ENCODE results near the gene STK11IP.

Gene STK11IP

GRCh38 chr2:219619235-219619634 lies 21.6 kb downstream of the STK11IP start:
- no peak for DNase-seq (ENCODE audit: low spot score)

GRCh38 chr2:219620546-219620945 lies 22.9 kb downstream of the STK11IP start:
- no peak for DNase-seq (ENCODE audit: low spot score)

GRCh38 chr2:219621935-219622334 lies 24.3 kb downstream of the STK11IP start:
- DNase-seq (ENCODE audit: low spot score): no peak

DNA sequence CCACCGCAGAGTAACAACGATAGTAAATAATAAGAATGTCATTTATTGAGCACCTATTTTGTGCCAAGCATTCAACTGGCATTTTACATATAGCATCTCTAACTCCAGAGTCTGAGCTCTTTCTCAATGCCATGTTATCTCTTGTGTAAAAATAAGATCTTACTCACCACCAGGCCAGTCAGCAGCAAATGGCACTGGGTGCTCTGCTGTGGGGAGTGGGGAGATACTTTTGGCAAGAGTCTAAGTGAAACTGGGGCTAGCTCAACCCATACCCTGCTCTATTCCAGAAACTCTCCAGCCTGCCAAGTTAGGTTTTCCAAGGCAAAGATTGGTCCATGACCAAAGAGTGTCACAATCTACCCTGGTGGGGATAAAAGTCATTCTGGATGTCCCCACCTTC lies 24.8 kb downstream of the STK11IP start:
- DNase-seq (ENCODE audit: low spot score): no peak

DNA sequence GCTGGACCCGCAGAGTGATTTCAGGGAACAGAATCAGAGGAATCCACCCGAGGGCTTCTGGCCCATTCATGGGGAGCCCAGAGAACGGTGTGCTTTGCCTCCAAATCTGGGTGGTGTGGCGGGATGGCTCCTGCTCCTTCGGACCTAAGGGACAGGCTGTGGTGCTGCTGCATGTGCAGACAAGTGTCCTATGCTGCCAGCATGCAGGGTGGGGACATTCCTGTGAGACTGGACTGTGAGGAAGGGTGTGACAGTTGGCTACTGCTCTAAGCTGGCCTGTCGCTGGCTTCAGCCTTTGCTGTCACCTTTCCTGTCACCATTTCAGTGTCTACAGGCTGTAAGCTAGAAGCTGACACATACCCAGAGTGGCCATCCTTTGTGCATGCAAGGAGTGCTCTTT lies 26.9 kb downstream of the STK11IP start:
- no peak for DNase-seq (ENCODE audit: low spot score)

- no peak for DNase-seq (ENCODE audit: low spot score)
Measured at GRCh38 chr2:219625179-219625578, 27.5 kb downstream of the STK11IP start.

DNA sequence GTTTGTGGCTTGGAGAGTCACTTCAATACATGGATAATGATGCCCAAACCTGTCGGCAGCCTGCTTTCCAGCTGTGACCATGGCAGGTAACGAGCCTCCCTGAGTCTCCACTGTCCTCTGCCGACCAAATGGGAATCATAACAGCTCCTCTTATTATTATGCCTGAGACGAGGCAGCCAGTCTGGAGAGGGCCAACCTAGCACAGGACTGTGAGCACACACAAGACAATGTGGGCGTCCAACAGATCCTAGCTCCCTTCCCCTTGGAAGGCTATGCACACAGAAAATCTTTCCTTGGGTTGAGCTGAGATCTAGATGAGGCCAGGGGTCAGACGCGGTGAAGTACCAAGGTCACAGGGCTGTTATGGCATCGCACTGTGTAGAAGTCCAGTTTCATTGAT lies 28.9 kb downstream of the STK11IP start:
- DNase-seq (ENCODE audit: low spot score): no peak

GRCh38 chr2:219627103-219628100 lies 29.7 kb downstream of the STK11IP start, which contains the start of gene SLC4A3:
TSS of gene SLC4A3 (plus strand) at chr2:219627630. CDS start at chr2:219627993, 363 bp downstream.
- DNase-seq (ENCODE audit: low spot score): peak; percentile 77

GRCh38 chr2:219628235-219628985 lies 30.8 kb downstream of the STK11IP start:
- DNase-seq (ENCODE audit: low spot score): no peak

- DNase-seq (ENCODE audit: low spot score): no peak
Measured at GRCh38 chr2:219628986-219629901, 31.6 kb downstream of the STK11IP start.

DNA sequence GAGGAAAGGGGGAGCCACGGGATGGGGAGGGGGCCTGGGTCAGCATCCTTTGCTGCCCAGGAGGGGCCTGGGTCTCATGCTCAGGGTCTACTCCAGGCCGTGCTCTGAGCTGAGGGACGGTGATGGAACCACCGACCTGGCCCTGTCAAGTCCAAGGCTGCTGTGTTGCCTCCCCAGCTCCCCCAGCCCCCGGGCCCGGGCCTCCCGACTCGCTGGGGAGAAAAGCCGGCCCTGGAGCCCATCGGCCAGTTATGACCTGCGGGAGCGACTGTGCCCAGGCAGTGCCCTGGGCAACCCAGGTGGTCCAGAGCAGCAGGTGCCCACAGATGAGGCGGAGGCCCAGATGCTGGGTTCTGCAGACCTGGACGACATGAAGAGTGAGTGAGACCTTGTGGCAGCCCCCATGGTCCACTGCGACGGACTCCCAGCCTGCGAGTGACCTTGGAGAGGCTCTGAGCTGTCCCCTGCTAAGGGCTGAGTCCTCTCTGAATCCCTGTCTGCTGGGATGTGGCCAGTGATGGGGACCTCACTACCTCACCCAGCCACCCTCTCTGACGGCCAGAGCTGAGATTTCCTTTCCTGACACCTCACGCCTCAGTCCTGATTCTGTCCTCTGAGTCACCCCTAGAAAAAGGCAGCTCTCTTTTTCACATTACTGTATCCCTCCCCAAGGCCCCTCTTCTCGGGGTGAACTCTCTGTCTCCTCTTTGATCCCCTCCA lies 32.5 kb downstream of the STK11IP start:
- DNase-seq (ENCODE audit: low spot score): no peak

DNA sequence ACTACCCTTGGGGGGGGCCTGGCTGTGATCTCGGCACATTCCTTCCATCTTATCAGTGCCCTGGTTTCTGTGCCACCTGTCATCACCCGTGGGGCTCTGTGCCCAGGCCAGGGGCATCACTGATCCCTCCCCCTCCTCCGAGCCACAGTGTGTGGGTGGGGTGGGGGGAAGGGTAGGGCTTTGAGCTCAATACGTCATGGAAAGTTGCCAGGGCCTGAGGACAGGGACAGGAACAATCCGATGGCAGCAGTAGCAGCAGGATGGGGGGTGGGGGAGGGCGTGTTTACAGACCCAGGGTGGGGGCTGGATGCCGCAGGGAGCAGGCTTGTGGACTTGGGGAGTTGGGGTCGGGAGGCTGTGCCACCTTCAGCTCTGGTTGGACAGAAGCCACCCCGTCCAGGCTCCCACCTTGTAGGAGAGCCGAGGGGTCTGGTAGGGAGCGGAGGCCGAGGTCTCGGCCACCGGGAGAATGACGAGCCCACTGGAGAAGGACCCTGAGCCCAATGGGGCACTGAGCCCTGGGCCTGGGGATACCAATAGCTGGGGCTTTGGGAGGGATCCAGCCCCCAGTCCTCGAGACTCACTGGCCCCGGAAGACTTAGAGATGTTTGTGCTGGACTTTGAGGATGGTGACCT lies 33.2 kb downstream of the STK11IP start:
- DNase-seq (ENCODE audit: low spot score): no peak

- no peak for DNase-seq (ENCODE audit: low spot score)
Measured at GRCh38 chr2:219631406-219631891, 33.8 kb downstream of the STK11IP start.

- no peak for DNase-seq (ENCODE audit: low spot score)
Measured at GRCh38 chr2:219631904-219632759, 34.5 kb downstream of the STK11IP start.

GRCh38 chr2:219632760-219633105 lies 35.1 kb downstream of the STK11IP start:
- DNase-seq (ENCODE audit: low spot score): no peak

- no peak for DNase-seq (ENCODE audit: low spot score)
Measured at GRCh38 chr2:219633276-219634065, 35.8 kb downstream of the STK11IP start.

DNA sequence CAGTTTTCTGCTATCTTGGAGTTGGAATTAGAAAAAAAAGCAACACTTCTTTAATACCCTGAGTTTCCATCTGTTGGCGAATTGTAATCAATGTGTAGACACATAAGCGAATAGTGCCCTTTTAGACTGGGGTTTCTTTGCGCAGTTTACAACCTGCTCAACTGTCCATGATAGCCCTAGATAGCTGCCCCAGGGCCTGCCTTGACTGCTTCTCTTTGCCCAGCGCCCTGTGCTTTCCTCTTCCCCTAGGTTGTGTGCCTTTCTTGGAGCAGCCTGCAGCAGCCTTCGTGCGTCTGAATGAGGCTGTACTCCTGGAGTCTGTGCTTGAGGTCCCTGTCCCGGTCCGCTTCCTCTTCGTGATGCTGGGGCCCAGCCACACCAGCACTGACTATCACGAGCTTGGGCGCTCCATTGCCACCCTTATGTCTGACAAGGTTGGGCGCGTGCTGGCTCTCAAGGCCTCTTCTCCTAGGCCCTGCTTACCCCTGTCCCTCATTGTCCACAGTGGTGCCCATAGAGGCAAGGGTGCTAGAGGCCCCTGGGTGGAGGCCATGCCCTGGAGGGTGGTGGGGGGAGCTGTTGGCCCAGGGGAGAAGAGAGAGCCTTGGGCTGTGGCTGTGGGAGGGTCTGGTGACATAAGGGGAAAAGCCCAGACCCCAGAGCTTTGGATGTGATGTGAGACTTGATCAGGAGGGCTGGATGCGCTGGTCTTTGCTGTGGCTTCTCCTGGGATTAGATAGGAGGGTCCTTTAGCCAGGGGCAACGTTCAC lies 36.7 kb downstream of the STK11IP start:
- DNase-seq (ENCODE audit: low spot score): no peak

All from AG08395 (cell line).